ENCODE results near the gene DGKI. TPM values are rescaled to one million over a fixed set of nuclear protein-coding genes. Genes with fewer than 3 reads are reported as not detected.

Gene DGKI
- total RNA-seq, 2 experiments from 2014 or later = 0.46 TPM; not detected in 1

- no peak overlapping the region for H2AFZ ChIP-seq (ENCODE audit: low read length)
- ChIA-PET POLR2A (interaction anchor here (0.5 to 1.1 kb wide), 2 partner anchors 13 to 315 kb away, joined by 3 read pairs; no protein-coding TSS in a partner anchor), CTCF (ENCODE audit: unreplicated experiment) (no interaction called here)
- no peaks in the 10 kb centered on the region for H3K79me2 ChIP-seq (ENCODE audit: insufficient read depth, low read depth, low read length)
- no peak overlapping the region for H3K4me2 ChIP-seq (ENCODE audit: low read length)
- no peaks in the 10 kb centered on the region for H4K20me1 ChIP-seq (ENCODE audit: insufficient read depth, low read length)
- no peak for DNase-seq (ENCODE audit: low spot score)
- no peaks in the 10 kb centered on the region for H3K9me2 ChIP-seq (ENCODE audit: insufficient read depth, low read length)
- no peaks in the 10 kb centered on the region for H3K4me1 ChIP-seq (ENCODE audit: insufficient read depth, low read length, poor library complexity, severe bottlenecking)
- no peak overlapping the region for H3K27ac ChIP-seq (ENCODE audit: low read depth, low read length, poor library complexity, severe bottlenecking)
- TF ChIP-seq EZH2phosphoT487 (IDR thresholded peaks at IDR 0.05; ENCODE audit: borderline replicate concordance, low read depth, low read length) (no peak), CTCF (conservative IDR thresholded peaks at IDR 0.05; ENCODE audit: low read length) (no peak)
- BruUV-seq (replicated peaks) = no TSS peak
- peaks cover 9% of the 10 kb centered on the region; the same call in 1 of the 2 replicates for H3K9me3 ChIP-seq (ENCODE audit: low read length)
- peaks cover 14% of the 10 kb centered on the region; the same call in 1 of the 2 replicates for H3K36me3 ChIP-seq (ENCODE audit: insufficient read depth, low read length)
- intact Hi-C loops (cut with micrococcal nuclease; ENCODE audit: unreplicated experiment) = no loop called here
- H3K4me3 ChIP-seq (ENCODE audit: low read depth, low read length, poor library complexity, severe bottlenecking) = no peak overlapping the region
Measured at GRCh38 chr7:137867289-137867688, 20.5 kb upstream of the DGKI start.

GRCh38 chr7:137865764-137866163 is 19.0 kb upstream of the DGKI start:
- TF ChIP-seq EZH2phosphoT487 (IDR thresholded peaks at IDR 0.05; ENCODE audit: borderline replicate concordance, low read depth, low read length) = no peak
- TF ChIP-seq CTCF (conservative IDR thresholded peaks at IDR 0.05; ENCODE audit: low read length) = no peak
- CTCF ChIA-PET (ENCODE audit: unreplicated experiment) = no interaction called here
- POLR2A ChIA-PET = interaction anchor here (0.5 to 0.7 kb wide), 2 partner anchors 54 to 142 kb away, joined by 3 read pairs; no protein-coding TSS in a partner anchor

GRCh38 chr7:137862964-137863363 is 16.2 kb upstream of the DGKI start:
- H3K79me2 ChIP-seq (ENCODE audit: insufficient read depth, low read depth, low read length) = no peaks in the 10 kb centered on the region
- CTCF ChIA-PET (ENCODE audit: unreplicated experiment) = no interaction called here
- DNase-seq (ENCODE audit: low spot score) = no peak
- no peak overlapping the region for H2AFZ ChIP-seq (ENCODE audit: low read length)
- no TSS peak for BruUV-seq (replicated peaks)
- no peaks in the 10 kb centered on the region for H3K9me2 ChIP-seq (ENCODE audit: insufficient read depth, low read length)
- no peak overlapping the region for H3K4me2 ChIP-seq (ENCODE audit: low read length)
- no peaks in the 10 kb centered on the region for H4K20me1 ChIP-seq (ENCODE audit: insufficient read depth, low read length)
- TF ChIP-seq CTCF (conservative IDR thresholded peaks at IDR 0.05; ENCODE audit: low read length) = no peak
- no peak for TF ChIP-seq EZH2phosphoT487 (IDR thresholded peaks at IDR 0.05; ENCODE audit: borderline replicate concordance, low read depth, low read length)
- H3K36me3 ChIP-seq (ENCODE audit: insufficient read depth, low read length) = peaks cover 14% of the 10 kb centered on the region; the same call in 1 of the 2 replicates
- POLR2A ChIA-PET = interaction anchor here (1.2 kb wide), 1 partner anchor 31 kb away, joined by 3 read pairs; no protein-coding TSS in a partner anchor
- intact Hi-C loops (cut with micrococcal nuclease; ENCODE audit: unreplicated experiment) = no loop called here
- no peak overlapping the region for H3K4me3 ChIP-seq (ENCODE audit: low read depth, low read length, poor library complexity, severe bottlenecking)
- H3K27ac ChIP-seq (ENCODE audit: low read depth, low read length, poor library complexity, severe bottlenecking) = no peak overlapping the region
- peaks cover 9% of the 10 kb centered on the region; the same call in 1 of the 2 replicates for H3K9me3 ChIP-seq (ENCODE audit: low read length)
- H3K4me1 ChIP-seq (ENCODE audit: insufficient read depth, low read length, poor library complexity, severe bottlenecking) = no peaks in the 10 kb centered on the region

More at GRCh38 chr7:137865764-137866163, 19.0 kb upstream of the DGKI start:
- no peaks in the 10 kb centered on the region for H3K79me2 ChIP-seq (ENCODE audit: insufficient read depth, low read depth, low read length)
- H3K4me3 ChIP-seq (ENCODE audit: low read depth, low read length, poor library complexity, severe bottlenecking) = no peak overlapping the region
- no peak overlapping the region for H3K27ac ChIP-seq (ENCODE audit: low read depth, low read length, poor library complexity, severe bottlenecking)
- no peak overlapping the region for H2AFZ ChIP-seq (ENCODE audit: low read length)
- DNase-seq (ENCODE audit: low spot score) = no peak
- no peaks in the 10 kb centered on the region for H4K20me1 ChIP-seq (ENCODE audit: insufficient read depth, low read length)
- H3K4me2 ChIP-seq (ENCODE audit: low read length) = no peak overlapping the region
- H3K9me3 ChIP-seq (ENCODE audit: low read length) = peaks cover 9% of the 10 kb centered on the region; the same call in 1 of the 2 replicates
- H3K36me3 ChIP-seq (ENCODE audit: insufficient read depth, low read length) = peaks cover 14% of the 10 kb centered on the region; the same call in 1 of the 2 replicates
- no TSS peak for BruUV-seq (replicated peaks)
- intact Hi-C loops (cut with micrococcal nuclease; ENCODE audit: unreplicated experiment) = no loop called here
- no peaks in the 10 kb centered on the region for H3K9me2 ChIP-seq (ENCODE audit: insufficient read depth, low read length)
- no peaks in the 10 kb centered on the region for H3K4me1 ChIP-seq (ENCODE audit: insufficient read depth, low read length, poor library complexity, severe bottlenecking)
